Mammary epithelial cell (primary cell): ENCODE results near the gene PODXL2.

ENCODE experiments used
- EZH2 ChIP-seq: IDR thresholded peaks from 2 replicates; pipeline ENCODE4 v1.6.1; 2012; ENCODE audit warnings: low read length, inconsistent platforms, borderline replicate concordance
- TF ChIP-seq, protein P1 (sequence below), 2 donors: IDR thresholded peaks in 1 of 2; conservative IDR thresholded peaks in 1 of 2; 2 replicates each; pipeline ENCODE4 v1.5.1; 2011 to 2012; ENCODE audit warnings: inconsistent platforms in 2 of 2, low read length in 2 of 2, mild to moderate bottlenecking in 2 of 2, control low read depth in 1 of 2, low read depth in 1 of 2; ENCODE audit not compliant: insufficient read depth in 1 of 2; ENCODE audit errors: extremely low read depth in 1 of 2

- TF ChIP-seq, protein P1, sequence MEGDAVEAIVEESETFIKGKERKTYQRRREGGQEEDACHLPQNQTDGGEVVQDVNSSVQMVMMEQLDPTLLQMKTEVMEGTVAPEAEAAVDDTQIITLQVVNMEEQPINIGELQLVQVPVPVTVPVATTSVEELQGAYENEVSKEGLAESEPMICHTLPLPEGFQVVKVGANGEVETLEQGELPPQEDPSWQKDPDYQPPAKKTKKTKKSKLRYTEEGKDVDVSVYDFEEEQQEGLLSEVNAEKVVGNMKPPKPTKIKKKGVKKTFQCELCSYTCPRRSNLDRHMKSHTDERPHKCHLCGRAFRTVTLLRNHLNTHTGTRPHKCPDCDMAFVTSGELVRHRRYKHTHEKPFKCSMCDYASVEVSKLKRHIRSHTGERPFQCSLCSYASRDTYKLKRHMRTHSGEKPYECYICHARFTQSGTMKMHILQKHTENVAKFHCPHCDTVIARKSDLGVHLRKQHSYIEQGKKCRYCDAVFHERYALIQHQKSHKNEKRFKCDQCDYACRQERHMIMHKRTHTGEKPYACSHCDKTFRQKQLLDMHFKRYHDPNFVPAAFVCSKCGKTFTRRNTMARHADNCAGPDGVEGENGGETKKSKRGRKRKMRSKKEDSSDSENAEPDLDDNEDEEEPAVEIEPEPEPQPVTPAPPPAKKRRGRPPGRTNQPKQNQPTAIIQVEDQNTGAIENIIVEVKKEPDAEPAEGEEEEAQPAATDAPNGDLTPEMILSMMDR (conservative IDR thresholded peaks at IDR 0.05 in 1 of 2, IDR thresholded peaks at IDR 0.05 in 1 of 2; ENCODE audit: extremely low read depth in 1 of 2, insufficient read depth in 1 of 2, low read depth in 1 of 2, low read length in 2 of 2), result no peak
- TF ChIP-seq EZH2, result no peak
Observed at GRCh38 chr3:127687228-127687737, 58.3 kb downstream of the PODXL2 start.
